GM19463 (cell line): ENCODE measurements around the gene PRSS8.

ENCODE experiments used
- ATAC-seq: cut with Tn5 transposase; IDR thresholded peaks from one replicate; pipeline ENCODE4 v1.9.1; 2021; ENCODE audit warnings: mild to moderate bottlenecking, moderate library complexity; ENCODE audit not compliant: unreplicated experiment

Gene PRSS8

DNA sequence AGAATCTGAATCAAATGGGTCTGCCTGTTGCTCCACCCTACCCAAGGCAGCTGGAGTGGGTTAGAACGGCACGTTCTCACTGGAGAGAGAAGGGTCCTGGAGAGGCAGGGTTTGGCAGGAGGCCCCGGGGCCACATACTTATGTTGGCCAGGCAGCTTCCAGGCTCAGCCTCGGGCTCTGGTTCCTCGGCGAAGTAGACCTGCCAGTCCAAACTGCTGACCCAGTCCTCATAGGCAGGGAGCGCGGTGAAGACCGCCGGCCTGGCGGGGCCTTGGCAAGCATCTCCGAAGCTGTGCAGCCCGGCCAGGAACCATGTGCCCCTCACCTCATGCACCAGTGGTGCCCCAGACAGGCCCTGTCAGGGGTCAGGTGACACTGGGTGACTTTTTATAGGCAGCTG is 51.5 kb downstream of the PRSS8 start:
- ATAC-seq, result no peak

DNA sequence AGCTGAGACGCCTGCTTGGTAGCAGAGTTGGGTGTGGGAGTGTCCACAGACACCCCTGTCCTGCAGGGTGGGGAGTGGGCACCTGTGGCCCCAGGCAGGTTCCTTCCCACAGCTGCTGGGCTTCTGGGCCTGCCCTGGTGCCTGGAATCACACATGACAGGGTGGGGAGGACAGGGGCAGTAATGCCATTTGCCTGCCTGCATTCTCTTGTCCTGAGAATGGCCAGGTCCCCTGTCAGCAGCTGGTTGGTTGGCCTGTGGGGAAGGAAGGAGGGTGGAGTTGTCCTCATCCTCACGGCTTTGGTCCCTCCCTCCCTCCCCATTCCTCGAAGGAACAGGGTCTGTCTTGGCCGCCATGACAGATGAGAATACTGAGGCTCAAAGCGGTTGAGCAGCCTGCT is 52.0 kb downstream of the PRSS8 start:
- no peak for ATAC-seq

GRCh38 chr16:31083081-31083480 is 52.4 kb downstream of the PRSS8 start:
- no peak for ATAC-seq

- no peak for ATAC-seq
These were observed 53.0 kb downstream of the PRSS8 start for GRCh38 chr16:31082368-31083045.
